Adipocyte (in vitro differentiated cells): ENCODE measurements around the gene SPANXN4.

Experiments
- DNase-seq: peaks from one replicate; pipeline ENCODE4 v3.0.0-alpha.2; 2015; ENCODE audit warnings: low read depth
- H3K27me3 ChIP-seq: replicated peaks from 2 replicates; pipeline ENCODE4 v1.7.0; 2013; ENCODE audit warnings: mild to moderate bottlenecking, low read length, moderate library complexity; ENCODE audit not compliant: control insufficient read depth, insufficient read depth
- H3K36me3 ChIP-seq: 2 replicates; pipeline ENCODE4 v1.7.0; 2013; ENCODE audit warnings: low read length, mild to moderate bottlenecking, moderate library complexity; ENCODE audit not compliant: control insufficient read depth, insufficient read depth, severe bottlenecking
- H3K4me1 ChIP-seq: 2 replicates; pipeline ENCODE4 v1.7.0; 2013; ENCODE audit warnings: mild to moderate bottlenecking, low read length, moderate library complexity; ENCODE audit not compliant: control insufficient read depth, insufficient read depth
- H3K4me3 ChIP-seq: 2 replicates; pipeline ENCODE4 v1.7.0; 2013; ENCODE audit warnings: mild to moderate bottlenecking, low read length, moderate library complexity
- H3K9ac ChIP-seq: 2 replicates; pipeline ENCODE4 v1.7.0; 2013; ENCODE audit warnings: mild to moderate bottlenecking, low read length, moderate library complexity
- H3K9me3 ChIP-seq: 2 replicates; pipeline ENCODE4 v1.7.0; 2013; ENCODE audit warnings: mild to moderate bottlenecking, low read length, moderate library complexity; ENCODE audit not compliant: control insufficient read depth

The SPANXN4 gene

DNA sequence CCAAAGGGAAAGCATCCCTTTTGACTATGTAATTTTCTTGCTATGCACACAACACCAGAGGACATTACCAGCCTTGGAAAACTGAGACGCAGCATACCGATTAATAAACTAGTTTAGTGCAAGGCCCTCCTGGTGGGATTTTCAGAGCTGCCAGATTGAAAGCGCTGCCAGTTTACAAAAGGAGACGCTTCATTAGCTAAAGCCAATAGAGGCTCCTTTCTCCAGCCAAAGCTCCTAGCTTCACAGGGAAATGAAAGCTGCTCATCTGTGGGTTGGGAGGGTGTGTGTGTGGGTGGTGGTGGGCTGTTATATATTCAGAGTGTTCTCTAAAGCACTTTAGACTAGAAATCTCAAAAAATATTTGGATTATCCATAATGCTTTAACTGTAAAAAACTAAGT is 32.4 kb downstream of the SPANXN4 start:
- no peaks in the 10 kb centered on the region for H3K4me1 ChIP-seq
- H3K9ac ChIP-seq: no peak overlapping the region
- no peak for DNase-seq
- no peak overlapping the region for H3K4me3 ChIP-seq
- no peaks in the 10 kb centered on the region for H3K9me3 ChIP-seq
- no peaks in the 10 kb centered on the region for H3K27me3 ChIP-seq
- no peaks in the 10 kb centered on the region for H3K36me3 ChIP-seq

DNA sequence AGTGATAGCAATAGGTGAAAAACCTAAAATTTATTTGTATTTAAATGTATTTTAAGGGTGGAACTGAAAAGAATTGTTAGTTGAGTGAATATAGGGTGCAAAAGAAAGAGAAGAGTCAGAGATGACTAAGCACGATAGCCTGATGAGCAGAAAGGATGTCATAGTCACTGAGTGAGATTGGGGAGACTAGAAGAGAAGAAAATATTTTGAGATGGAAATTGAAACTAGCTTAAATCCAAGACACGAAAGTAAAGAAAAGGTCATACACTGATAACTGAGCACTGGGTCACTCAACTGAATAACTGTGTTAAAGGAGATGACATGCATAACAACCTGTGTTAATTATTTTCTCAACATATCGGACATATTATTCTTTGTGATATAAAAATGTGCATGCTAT is 55.5 kb downstream of the SPANXN4 start:
- Histone ChIP-seq H3K9ac (no peak overlapping the region), H3K4me1 (no peaks in the 10 kb centered on the region), H3K4me3 (no peak overlapping the region), H3K27me3 (no peaks in the 10 kb centered on the region), H3K9me3 (peaks cover 10% of the 10 kb centered on the region), H3K36me3 (no peaks in the 10 kb centered on the region)
- DNase-seq: no peak

DNA sequence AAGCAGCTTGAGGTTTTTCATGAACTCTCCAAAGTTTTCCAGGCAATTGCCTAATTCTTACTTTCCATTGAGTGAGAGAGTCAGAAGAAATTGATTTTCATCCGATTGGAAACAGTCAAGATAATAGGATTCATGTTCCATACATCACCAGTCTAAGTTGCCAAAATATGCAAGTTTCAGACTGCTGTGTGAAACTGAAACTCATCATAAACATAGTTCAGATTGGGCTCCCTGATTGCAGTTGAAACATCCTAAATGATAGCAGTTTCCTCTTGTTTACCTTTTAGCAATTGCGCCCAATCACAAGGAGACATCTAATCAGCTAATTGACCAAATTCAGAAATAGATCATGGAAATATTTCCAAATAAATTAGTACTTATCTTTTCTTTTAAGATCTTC is 56.8 kb downstream of the SPANXN4 start:
- DNase-seq: no peak
- Histone ChIP-seq H3K36me3 (no peaks in the 10 kb centered on the region), H3K4me1 (no peaks in the 10 kb centered on the region), H3K9me3 (peaks cover 10% of the 10 kb centered on the region), H3K4me3 (no peak overlapping the region), H3K27me3 (no peaks in the 10 kb centered on the region), H3K9ac (no peak overlapping the region)
